ENCODE results near the gene DDX24. TPM values are rescaled to one million over a fixed set of nuclear protein-coding genes. Genes with fewer than 3 reads are reported as not detected.

DDX24 gene
- total and polyA plus RNA-seq, 3 experiments from 2014 or later = 274 to 287 (median 283) TPM

- ChIA-PET POLR2A (no interaction called here), CTCF (no interaction called here)
- H3K4me3 Mint-ChIP-seq = no peak overlapping the region
- H3K36me3 Mint-ChIP-seq = no peaks in the 10 kb centered on the region
- H3K9me3 Mint-ChIP-seq = peaks cover 12 to 22% (median 13%) of the 10 kb centered on the region in 5 donors
- no peak overlapping the region for H3K27ac ChIP-seq (ENCODE audit: low read depth, low read length)
- DNase-seq = no peak
- H3K9me3 ChIP-seq (ENCODE audit: low read length) = no peaks in the 10 kb centered on the region
- H3K36me3 ChIP-seq (ENCODE audit: insufficient read depth, low read length) = no peaks in the 10 kb centered on the region
- peaks cover 31 to 50% of the 10 kb centered on the region in 2 donors for H3K27me3 Mint-ChIP-seq
- no peak overlapping the region for H3K4me3 ChIP-seq (ENCODE audit: low read length)
- peaks cover 4% of the 10 kb centered on the region for H3K27me3 ChIP-seq (ENCODE audit: insufficient read depth, low read length, poor library complexity, severe bottlenecking)
- H3K27ac Mint-ChIP-seq = no peak overlapping the region
- no peaks in the 10 kb centered on the region for H3K4me1 Mint-ChIP-seq
- no peaks in the 10 kb centered on the region for H3K4me1 ChIP-seq (ENCODE audit: insufficient read depth, low read length)
Observed at GRCh38 chr14:94120667-94121340, 39.8 kb upstream of the DDX24 start.

GRCh38 chr14:94119071-94119470 is 38.1 kb upstream of the DDX24 start:
- CTCF ChIA-PET = no interaction called here

GRCh38 chr14:94117856-94118255 is 36.9 kb upstream of the DDX24 start:
- no peak overlapping the region for H3K27ac Mint-ChIP-seq
- no peaks in the 10 kb centered on the region for H3K36me3 Mint-ChIP-seq

More at GRCh38 chr14:94119071-94119470, 38.1 kb upstream of the DDX24 start:
- POLR2A ChIA-PET = no interaction called here
- Histone ChIP-seq H3K4me1 (ENCODE audit: insufficient read depth, low read length) (no peaks in the 10 kb centered on the region), H3K9me3 (ENCODE audit: low read length) (no peaks in the 10 kb centered on the region), H3K27ac (ENCODE audit: low read depth, low read length) (no peak overlapping the region), H3K27me3 (ENCODE audit: insufficient read depth, low read length, poor library complexity, severe bottlenecking) (peaks cover 4% of the 10 kb centered on the region), H3K36me3 (ENCODE audit: insufficient read depth, low read length) (no peaks in the 10 kb centered on the region), H3K4me3 (ENCODE audit: low read length) (no peak overlapping the region)
- H3K27me3 Mint-ChIP-seq = peaks cover 35 to 64% of the 10 kb centered on the region in 2 donors
- H3K9me3 Mint-ChIP-seq = peaks cover 12 to 22% (median 13%) of the 10 kb centered on the region in 5 donors
- DNase-seq = no peak
- no peaks in the 10 kb centered on the region for H3K4me1 Mint-ChIP-seq
- H3K4me3 Mint-ChIP-seq = no peak overlapping the region
- H3K27ac Mint-ChIP-seq = no peak overlapping the region
- H3K36me3 Mint-ChIP-seq = no peaks in the 10 kb centered on the region

GRCh38 chr14:94116701-94117100 is 35.7 kb upstream of the DDX24 start:
- POLR2A ChIA-PET = no interaction called here
- Mint-ChIP-seq H3K27ac (no peak overlapping the region), H3K36me3 (no peaks in the 10 kb centered on the region), H3K9me3 (peaks cover 12 to 21% (median 13%) of the 10 kb centered on the region in 5 donors), H3K4me3 (no peak overlapping the region), H3K4me1 (no peaks in the 10 kb centered on the region), H3K27me3 (peaks cover 34 to 56% of the 10 kb centered on the region in 2 donors)
- peaks cover 4% of the 10 kb centered on the region for H3K27me3 ChIP-seq (ENCODE audit: insufficient read depth, low read length, poor library complexity, severe bottlenecking)
- CTCF ChIA-PET = no interaction called here
- H3K36me3 ChIP-seq (ENCODE audit: insufficient read depth, low read length) = no peaks in the 10 kb centered on the region
- no peaks in the 10 kb centered on the region for H3K9me3 ChIP-seq (ENCODE audit: low read length)
- no peaks in the 10 kb centered on the region for H3K4me1 ChIP-seq (ENCODE audit: insufficient read depth, low read length)
- no peak overlapping the region for H3K4me3 ChIP-seq (ENCODE audit: low read length)
- no peak overlapping the region for H3K27ac ChIP-seq (ENCODE audit: low read depth, low read length)
- no peak for DNase-seq

More at GRCh38 chr14:94117856-94118255, 36.9 kb upstream of the DDX24 start:
- peaks cover 4% of the 10 kb centered on the region for H3K27me3 ChIP-seq (ENCODE audit: insufficient read depth, low read length, poor library complexity, severe bottlenecking)
- H3K36me3 ChIP-seq (ENCODE audit: insufficient read depth, low read length) = no peaks in the 10 kb centered on the region
- Mint-ChIP-seq H3K4me1 (no peaks in the 10 kb centered on the region), H3K9me3 (peaks cover 12 to 22% (median 13%) of the 10 kb centered on the region in 5 donors), H3K27me3 (peaks cover 35 to 64% of the 10 kb centered on the region in 2 donors), H3K4me3 (no peak overlapping the region)
- H3K9me3 ChIP-seq (ENCODE audit: low read length) = no peaks in the 10 kb centered on the region
- H3K4me3 ChIP-seq (ENCODE audit: low read length) = no peak overlapping the region
- CTCF ChIA-PET = interaction anchor here (1.6 kb wide), 1 partner anchor 14 kb away, joined by 3 read pairs; no protein-coding TSS in a partner anchor
- H3K4me1 ChIP-seq (ENCODE audit: insufficient read depth, low read length) = no peaks in the 10 kb centered on the region
- DNase-seq = no peak
- no peak overlapping the region for H3K27ac ChIP-seq (ENCODE audit: low read depth, low read length)
- POLR2A ChIA-PET = no interaction called here

- Mint-ChIP-seq H3K9me3 (peaks cover 6 to 12% (median 9%) of the 10 kb centered on the region in 5 donors), H3K27me3 (peaks cover 31 to 45% of the 10 kb centered on the region in 2 donors), H3K4me1 (no peaks in the 10 kb centered on the region), H3K27ac (peak overlapping the region in 1 of 8 donors; percentile 47), H3K36me3 (no peaks in the 10 kb centered on the region), H3K4me3 (no peak overlapping the region)
- DNase-seq = no peak
- H3K4me3 ChIP-seq (ENCODE audit: low read length) = no peak overlapping the region
- no peak overlapping the region for H3K27ac ChIP-seq (ENCODE audit: low read depth, low read length)
- peaks cover 4% of the 10 kb centered on the region for H3K27me3 ChIP-seq (ENCODE audit: insufficient read depth, low read length, poor library complexity, severe bottlenecking)
- no peaks in the 10 kb centered on the region for H3K36me3 ChIP-seq (ENCODE audit: insufficient read depth, low read length)
- POLR2A ChIA-PET = no interaction called here
- CTCF ChIA-PET = interaction anchor here (1.6 to 1.8 kb wide), 2 partner anchors 21 to 79 kb away, joined by 3 to 6 read pairs; no protein-coding TSS in a partner anchor
- H3K9me3 ChIP-seq (ENCODE audit: low read length) = no peaks in the 10 kb centered on the region
- H3K4me1 ChIP-seq (ENCODE audit: insufficient read depth, low read length) = no peaks in the 10 kb centered on the region
Observed at GRCh38 chr14:94115631-94116030, 34.6 kb upstream of the DDX24 start.

- no peaks in the 10 kb centered on the region for H3K4me1 ChIP-seq (ENCODE audit: insufficient read depth, low read length)
- Mint-ChIP-seq H3K36me3 (no peaks in the 10 kb centered on the region), H3K9me3 (peaks cover 3 to 8% (median 7%) of the 10 kb centered on the region in 5 donors), H3K4me3 (no peak overlapping the region), H3K4me1 (no peaks in the 10 kb centered on the region), H3K27me3 (peaks cover 29 to 40% of the 10 kb centered on the region in 2 donors), H3K27ac (no peak overlapping the region)
- no peaks in the 10 kb centered on the region for H3K36me3 ChIP-seq (ENCODE audit: insufficient read depth, low read length)
- no peak overlapping the region for H3K4me3 ChIP-seq (ENCODE audit: low read length)
- H3K9me3 ChIP-seq (ENCODE audit: low read length) = no peaks in the 10 kb centered on the region
- POLR2A ChIA-PET = no interaction called here
- H3K27me3 ChIP-seq (ENCODE audit: insufficient read depth, low read length, poor library complexity, severe bottlenecking) = peaks cover 4% of the 10 kb centered on the region
- no peak overlapping the region for H3K27ac ChIP-seq (ENCODE audit: low read depth, low read length)
- CTCF ChIA-PET = interaction anchor here (1.6 to 1.8 kb wide), 2 partner anchors 22 to 79 kb away, joined by 3 to 6 read pairs; no protein-coding TSS in a partner anchor
- no peak for DNase-seq
Observed at GRCh38 chr14:94115058-94115591, 34.1 kb upstream of the DDX24 start.

- CTCF ChIA-PET = interaction anchor here (1.5 to 1.8 kb wide), 3 partner anchors 22 to 175 kb away, joined by 3 to 6 read pairs (median 4); no protein-coding TSS in a partner anchor
- no peaks in the 10 kb centered on the region for H3K4me1 ChIP-seq (ENCODE audit: insufficient read depth, low read length)
- peaks cover 3 to 4% (median 3%) of the 10 kb centered on the region in 5 donors for H3K9me3 Mint-ChIP-seq
- H3K36me3 Mint-ChIP-seq = no peaks in the 10 kb centered on the region
- H3K9me3 ChIP-seq (ENCODE audit: low read length) = no peaks in the 10 kb centered on the region
- POLR2A ChIA-PET = interaction anchor here (0.6 kb wide), 1 partner anchor 25 kb away, joined by 5 read pairs; no protein-coding TSS in a partner anchor
- H3K4me3 ChIP-seq (ENCODE audit: low read length) = no peak overlapping the region
- peaks cover 4% of the 10 kb centered on the region for H3K27me3 ChIP-seq (ENCODE audit: insufficient read depth, low read length, poor library complexity, severe bottlenecking)
- H3K36me3 ChIP-seq (ENCODE audit: insufficient read depth, low read length) = no peaks in the 10 kb centered on the region
- no peak overlapping the region for H3K27ac Mint-ChIP-seq
- peaks cover 24 to 39% of the 10 kb centered on the region in 2 donors for H3K27me3 Mint-ChIP-seq
- no peaks in the 10 kb centered on the region for H3K4me1 Mint-ChIP-seq
- no peak overlapping the region for H3K4me3 Mint-ChIP-seq
- H3K27ac ChIP-seq (ENCODE audit: low read depth, low read length) = no peak overlapping the region
- DNase-seq = no peak
Observed at GRCh38 chr14:94114589-94115057, 33.6 kb upstream of the DDX24 start.

Data from CD8-positive, alpha-beta memory T cell (primary cell).